Fibroblast of skin of left biceps (primary cell): Measurements from ENCODE around the gene RBMS3.
"Not testable (repeated sequence)": the region's sequence is repeated elsewhere in the genome, so short reads cannot be mapped to it uniquely, and the experiment has no call there.

Experiments
- DNase-seq, 2 experiments: peaks; one replicate each; pipeline ENCODE4 v3.0.0-alpha.2; 2013; ENCODE audit warnings: low read depth in 2 of 2

RBMS3 gene

GRCh38 chr3:29618395-29619282 lies 337.8 kb downstream of the RBMS3 start:
- no peak for DNase-seq

- no peak for DNase-seq
Measured at GRCh38 chr3:29619676-29620075, 338.8 kb downstream of the RBMS3 start.

- DNase-seq = no peak
Measured at GRCh38 chr3:29627136-29628117, 346.6 kb downstream of the RBMS3 start.

GRCh38 chr3:29628795-29629194 lies 347.9 kb downstream of the RBMS3 start:
- DNase-seq = no peak

GRCh38 chr3:29635888-29636287 lies 355.0 kb downstream of the RBMS3 start:
- no peak for DNase-seq

- DNase-seq = no peak
Measured at GRCh38 chr3:29637068-29637467, 356.2 kb downstream of the RBMS3 start.

GRCh38 chr3:29639578-29640290 lies 358.9 kb downstream of the RBMS3 start:
- DNase-seq = no peak

GRCh38 chr3:29642393-29643033 lies 361.6 kb downstream of the RBMS3 start:
- peak; percentile 25 to 29 for DNase-seq

- no peak for DNase-seq
Measured at GRCh38 chr3:29643034-29643425, 362.2 kb downstream of the RBMS3 start.

GRCh38 chr3:29644261-29644660 lies 363.4 kb downstream of the RBMS3 start:
- peak; percentile 74 to 80 for DNase-seq

GRCh38 chr3:29644956-29645636 lies 364.2 kb downstream of the RBMS3 start:
- no peak for DNase-seq

- no peak for DNase-seq
Measured at GRCh38 chr3:29646043-29646442, 365.2 kb downstream of the RBMS3 start.

- no peak for DNase-seq
Measured at GRCh38 chr3:29649815-29650547, 369.1 kb downstream of the RBMS3 start.

- DNase-seq = no peak
Measured at GRCh38 chr3:29653680-29654079, 372.8 kb downstream of the RBMS3 start.

- DNase-seq = no peak
Measured at GRCh38 chr3:29655015-29655747, 374.3 kb downstream of the RBMS3 start.

- DNase-seq = no peak
Measured at GRCh38 chr3:29665688-29666087, 384.8 kb downstream of the RBMS3 start.

- DNase-seq = no peak
Measured at GRCh38 chr3:29668233-29668632, 387.4 kb downstream of the RBMS3 start.

GRCh38 chr3:29668728-29669127 lies 387.9 kb downstream of the RBMS3 start:
- DNase-seq = no peak

- DNase-seq = not testable (repeated sequence)
Measured at GRCh38 chr3:29670476-29670875, 389.6 kb downstream of the RBMS3 start.
